Endothelial cell of umbilical vein (primary cell): ENCODE results near the gene CARS1. TPM values are rescaled to one million over a fixed set of nuclear protein-coding genes. Genes with fewer than 3 reads are reported as not detected.

Experiments
- BruUV-seq: library from RNA; stranded (reverse); fragments of 400-500 nt; replicated peaks from 2 replicates; lab custom pipeline; 2021; lab: Mats Ljungman, UMichigan
- CTCF ChIA-PET: fragments of 300-600, 350-600 bp; sonication (Branson Sonifier 250); formaldehyde crosslinking; loops from one replicate; lab custom pipeline; 2021; ENCODE audit warnings: antibody characterized with exemption, inconsistent platforms; lab: Charles Lee
- POLR2A ChIA-PET: fragments of 300-600, 350-600 bp; sonication (Branson Sonifier 250); formaldehyde crosslinking; loops from one replicate; lab custom pipeline; 2021; ENCODE audit warnings: antibody characterized with exemption, inconsistent platforms; lab: Charles Lee
- DNase-seq: peaks from one replicate; pipeline ENCODE4 v3.0.0-alpha.2; 2011; ENCODE audit warnings: low read depth, low spot score
- FAIRE-seq: peaks from 2 replicates; lab custom pipeline; 2011; peaks lifted over from hg19 to GRCh38; lab: Jason Lieb, UNC
- H2AFZ ChIP-seq: 2 replicates; pipeline ENCODE4 v1.6.0; 2012; ENCODE audit warnings: low read depth, low read length, control low read depth, inconsistent platforms
- H3K27ac ChIP-seq: 2 replicates; pipeline ENCODE4 v1.5.1; 2011; ENCODE audit warnings: low read depth, mild to moderate bottlenecking, control low read depth, low read length, moderate library complexity; ENCODE audit not compliant: insufficient read depth
- H3K27me3 ChIP-seq, 2 experiments: 2 replicates each; pipeline versions ENCODE4 v1.6.0 to v1.6.1; 2011; ENCODE audit warnings: low read length in 2 of 2, mixed read lengths in 1 of 2; ENCODE audit not compliant: control insufficient read depth in 2 of 2, insufficient read depth in 2 of 2
- H3K36me3 ChIP-seq, 2 experiments: 2 replicates in 1 of 2; 3 replicates in 1 of 2; pipeline ENCODE4 v1.5.1; 2011; ENCODE audit warnings: low read length in 2 of 2, mild to moderate bottlenecking in 1 of 2, moderate library complexity in 1 of 2; ENCODE audit not compliant: control insufficient read depth in 2 of 2, insufficient read depth in 2 of 2; ENCODE audit errors: extremely low read depth in 1 of 2
- H3K4me1 ChIP-seq: 3 replicates; pipeline ENCODE4 v1.5.1; 2011; ENCODE audit warnings: mild to moderate bottlenecking, low read length; ENCODE audit not compliant: control insufficient read depth, insufficient read depth; ENCODE audit errors: extremely low read depth
- H3K4me2 ChIP-seq: 2 replicates; pipeline ENCODE4 v1.6.1; 2011; ENCODE audit warnings: low read length, control low read depth, mixed read lengths; ENCODE audit not compliant: insufficient read depth
- H3K4me3 ChIP-seq, 3 experiments: fragments of 200-600 bp in 1 of 3; sonication (generic), shearing (Covaris generic) in 1 of 3; replicated peaks in 1 of 3; 2 replicates each; pipeline ENCODE4 v1.5.1; 2011 to 2016; ENCODE audit warnings: control low read depth in 3 of 3, low read length in 3 of 3, mild to moderate bottlenecking in 2 of 3, inconsistent platforms in 1 of 3, low read depth in 1 of 3, moderate library complexity in 1 of 3; ENCODE audit not compliant: insufficient read depth in 1 of 3
- H3K79me2 ChIP-seq: 2 replicates; pipeline ENCODE4 v1.6.0; 2012; ENCODE audit warnings: low read length, inconsistent platforms; ENCODE audit not compliant: control insufficient read depth, insufficient read depth
- H3K9ac ChIP-seq: replicated peaks from 2 replicates; pipeline ENCODE3; 2011; ENCODE audit warnings: low read length, control low read depth; ENCODE audit not compliant: insufficient read depth; ENCODE audit errors: extremely low read depth
- H3K9me1 ChIP-seq: replicated peaks from 3 replicates; pipeline ENCODE4 v1.6.0; 2011; ENCODE audit warnings: mild to moderate bottlenecking, low read length; ENCODE audit not compliant: control insufficient read depth, insufficient read depth; ENCODE audit errors: extremely low read depth
- H3K9me3 ChIP-seq: replicated peaks from 2 replicates; pipeline ENCODE4 v1.5.1; 2012; ENCODE audit warnings: low read length, inconsistent platforms; ENCODE audit not compliant: control insufficient read depth, insufficient read depth
- H4K20me1 ChIP-seq: replicated peaks from 2 replicates; pipeline ENCODE3; 2011; ENCODE audit warnings: mild to moderate bottlenecking, low read length; ENCODE audit not compliant: control insufficient read depth, insufficient read depth; ENCODE audit errors: extremely low read depth
- CTCF ChIP-seq, 2 donors: IDR thresholded peaks; 1 replicate in 1 of 2; 2 replicates in 1 of 2; pipeline ENCODE4 v1.5.1; 2011; ENCODE audit warnings: low read length in 2 of 2, mild to moderate bottlenecking in 2 of 2, moderate library complexity in 2 of 2, control low read depth in 1 of 2, inconsistent platforms in 1 of 2, low read depth in 1 of 2; ENCODE audit not compliant: insufficient read depth in 1 of 2; ENCODE audit errors: extremely low read depth in 1 of 2
- EZH2 ChIP-seq: IDR thresholded peaks from 2 replicates; pipeline ENCODE4 v1.6.1; 2012; ENCODE audit warnings: borderline replicate concordance, low read depth, mild to moderate bottlenecking, moderate library complexity, low read length, inconsistent platforms; ENCODE audit not compliant: severe bottlenecking
- FOS ChIP-seq: IDR thresholded peaks from 2 replicates; pipeline ENCODE4 v1.6.1; 2011; ENCODE audit warnings: mild to moderate bottlenecking, low read length, moderate library complexity, borderline replicate concordance; ENCODE audit not compliant: insufficient read depth
- GATA2 ChIP-seq: IDR thresholded peaks from 2 replicates; pipeline ENCODE4 v1.7.0; 2011; ENCODE audit warnings: low read depth, mild to moderate bottlenecking, moderate library complexity, mixed read lengths, low read length; ENCODE audit not compliant: insufficient read length, insufficient read depth
- JUN ChIP-seq: IDR thresholded peaks from 2 replicates; pipeline ENCODE4 v1.6.1; 2011; ENCODE audit warnings: borderline replicate concordance, low read depth; ENCODE audit not compliant: insufficient read length, insufficient read depth
- MAX ChIP-seq: IDR thresholded peaks from 2 replicates; pipeline ENCODE4 v1.6.1; 2011; ENCODE audit not compliant: insufficient read depth, insufficient read length
- MYC ChIP-seq: IDR thresholded peaks from one replicate; pipeline ENCODE4 v1.6.1; 2011; ENCODE audit warnings: mild to moderate bottlenecking, low read depth, low read length
- POLR2A ChIP-seq: IDR thresholded peaks from 2 replicates; pipeline ENCODE4 v1.6.1; 2012; ENCODE audit warnings: low read depth, mild to moderate bottlenecking, control low read depth, low read length
- POLR2AphosphoS5 ChIP-seq: IDR thresholded peaks from 2 replicates; pipeline ENCODE4 v1.6.1; 2012; ENCODE audit warnings: low read depth, mild to moderate bottlenecking, control low read depth, low read length, moderate library complexity; ENCODE audit not compliant: insufficient read depth
- dilution Hi-C: fragments of 300-500 bp; cut with MboI; formaldehyde crosslinking; loops from one replicate; pipeline ENCODE4 v1.15.0; 2019; ENCODE audit warnings: low sequenced_read_pairs; ENCODE audit not compliant: extremely low pct_ligation_motif_present
- intact Hi-C: fragments of 100-400 bp; cut with micrococcal nuclease; formaldehyde crosslinking; loops from one replicate; pipeline ENCODE4 v1.10.0; 2022
- polyA plus RNA-seq, 4 experiments: library from polyadenylated mRNA; depleted of rRNA in 3 of 4; stranded (reverse) in 3 of 4; unstranded in 1 of 4; fragments of >200 nt; gene quantifications; 2 replicates each; pipeline versions ENCODE4 v1.2.1 to v1.2.3, GENCODE V29; 2011 to 2012; ENCODE audit warnings: missing spikeins in 1 of 4
- total RNA-seq: library from RNA; stranded (reverse); gene quantifications from 2 replicates; pipeline ENCODE4 v1.2.3, GENCODE V29; 2021

Gene CARS1
- total and polyA plus RNA-seq, 2 donors (not counting 3 experiments of a cell fraction or from before 2014, with no cell fraction given) = 43.5 to 66.2 TPM

GRCh38 chr11:2982214-2982613, 75.0 kb downstream of the CARS1 start:
- Histone ChIP-seq H4K20me1 (peaks cover 7% of the 10 kb centered on the region), H3K4me1 (no peaks in the 10 kb centered on the region), H3K36me3 (peaks cover 3 to 6% of the 10 kb centered on the region in 2 experiments), H3K27me3 (no peaks in the 10 kb centered on the region), H3K4me3 (no peak overlapping the region), H3K4me2 (no peak overlapping the region), H3K9me3 (no peaks in the 10 kb centered on the region), H3K9ac (no peak overlapping the region), H3K27ac (no peak overlapping the region), H2AFZ (no peak overlapping the region), H3K79me2 (peaks cover 89% of the 10 kb centered on the region), H3K9me1 (no peaks in the 10 kb centered on the region)
- DNase-seq = no peak
- dilution Hi-C loops (no loop called here), intact Hi-C loops (no loop called here)
- ChIA-PET CTCF (interaction anchor here (1.5 kb wide), 1 partner anchor 7 kb away, joined by 3 read pairs; no protein-coding TSS in a partner anchor), POLR2A (interaction anchor here (1.1 kb wide), 1 partner anchor 10 kb away, joined by 3 read pairs; the partner anchor contains the start of gene NAP1L4)
- FAIRE-seq = no peak
- no TSS peak for BruUV-seq
- TF ChIP-seq POLR2A (no peak), MAX (no peak), POLR2AphosphoS5 (no peak), EZH2 (no peak), FOS (no peak), JUN (no peak), MYC (no peak), GATA2 (no peak), CTCF (IDR thresholded peaks at IDR 0.05; ENCODE audit: extremely low read depth in 1 of 2, insufficient read depth in 1 of 2, low read depth in 1 of 2, low read length in 2 of 2) (no peak)
